Fibroblast of lung (primary cell): ENCODE measurements around the gene SRRM3. TPM values are rescaled to one million over a fixed set of nuclear protein-coding genes. Genes with fewer than 3 reads are reported as not detected.

ENCODE experiments used
- DNase-seq, 2 donors: peaks; one replicate each; pipeline versions ENCODE4 v3.0.0 to v3.0.0-alpha.2; 2010; ENCODE audit warnings: low read depth in 2 of 2
- H2AFZ ChIP-seq: 2 replicates; pipeline ENCODE4 v1.5.1; 2012; ENCODE audit warnings: low read length, control low read depth, inconsistent platforms
- H3K27ac ChIP-seq: 2 replicates; pipeline ENCODE4 v1.5.1; 2011; ENCODE audit warnings: low read length, control low read depth; ENCODE audit not compliant: insufficient read depth
- H3K27me3 ChIP-seq: 2 replicates; pipeline ENCODE4 v1.5.1; 2011; ENCODE audit warnings: mild to moderate bottlenecking, low read length; ENCODE audit not compliant: control insufficient read depth, insufficient read depth
- H3K36me3 ChIP-seq: 2 replicates; pipeline ENCODE4 v1.5.1; 2011; ENCODE audit warnings: low read length; ENCODE audit not compliant: control insufficient read depth, insufficient read depth
- H3K4me1 ChIP-seq: 2 replicates; pipeline ENCODE4 v1.5.1; 2011; ENCODE audit warnings: low read length; ENCODE audit not compliant: control insufficient read depth, insufficient read depth; ENCODE audit errors: extremely low read depth
- H3K4me2 ChIP-seq: 2 replicates; pipeline ENCODE4 v1.5.1; 2011; ENCODE audit warnings: low read length, control low read depth; ENCODE audit not compliant: insufficient read depth; ENCODE audit errors: extremely low read depth
- H3K4me3 ChIP-seq, 4 experiments: fragments of 200-600 bp in 1 of 4; sonication (generic) in 1 of 4; replicated peaks in 1 of 4; 2 replicates each; pipeline ENCODE4 v1.5.1; 2011 to 2016; ENCODE audit warnings: low read length in 4 of 4, low read depth in 3 of 4, mild to moderate bottlenecking in 3 of 4, control low read depth in 2 of 4, inconsistent platforms in 1 of 4, mixed read lengths in 1 of 4; ENCODE audit not compliant: insufficient read depth in 1 of 4; ENCODE audit errors: control extremely low read depth in 1 of 4
- H3K79me2 ChIP-seq: 2 replicates; pipeline ENCODE4 v1.5.1; 2012; ENCODE audit warnings: mild to moderate bottlenecking, low read length, inconsistent platforms; ENCODE audit not compliant: control insufficient read depth, insufficient read depth
- H3K9ac ChIP-seq: 2 replicates; pipeline ENCODE4 v1.5.1; 2011; ENCODE audit warnings: mild to moderate bottlenecking, low read length, control low read depth; ENCODE audit not compliant: insufficient read depth
- H3K9me3 ChIP-seq: 2 replicates; pipeline ENCODE4 v1.5.1; 2012; ENCODE audit warnings: low read depth, low read length; ENCODE audit not compliant: control insufficient read depth, insufficient read depth
- H4K20me1 ChIP-seq: 2 replicates; pipeline ENCODE4 v1.5.1; 2011; ENCODE audit warnings: low read length; ENCODE audit not compliant: control insufficient read depth, insufficient read depth; ENCODE audit errors: extremely low read depth
- EZH2 ChIP-seq: IDR thresholded peaks from 2 replicates; pipeline ENCODE4 v1.5.1; 2012; ENCODE audit warnings: low read length, control low read depth, mild to moderate bottlenecking; ENCODE audit errors: missing control alignments
- polyA plus RNA-seq, 2 donors: library from polyadenylated mRNA; depleted of rRNA in 1 of 2; stranded (reverse) in 1 of 2; unstranded in 1 of 2; fragments of >200 nt; gene quantifications; 2 replicates each; pipeline ENCODE4 v1.2.1, GENCODE V29; 2011 to 2012; ENCODE audit warnings: missing spikeins in 1 of 2
- total RNA-seq: library from RNA; depleted of rRNA; stranded (reverse); fragments of >200 nt; gene quantifications from 2 replicates; pipeline ENCODE4 v1.2.1, GENCODE V29; 2014
- TF ChIP-seq, protein P1 (sequence below), 2 donors: IDR thresholded peaks in 1 of 2; conservative IDR thresholded peaks in 1 of 2; 1 replicate in 1 of 2; 2 replicates in 1 of 2; pipeline ENCODE4 v1.5.1; 2011 to 2012; ENCODE audit warnings: low read length in 2 of 2, control low read depth in 1 of 2, inconsistent platforms in 1 of 2, low read depth in 1 of 2, mild to moderate bottlenecking in 1 of 2

SRRM3 gene
- total and polyA plus RNA-seq, 2 donors (not counting 1 experiment from before 2014, with no cell fraction given), result 0.40 to 1.7 TPM

DNA sequence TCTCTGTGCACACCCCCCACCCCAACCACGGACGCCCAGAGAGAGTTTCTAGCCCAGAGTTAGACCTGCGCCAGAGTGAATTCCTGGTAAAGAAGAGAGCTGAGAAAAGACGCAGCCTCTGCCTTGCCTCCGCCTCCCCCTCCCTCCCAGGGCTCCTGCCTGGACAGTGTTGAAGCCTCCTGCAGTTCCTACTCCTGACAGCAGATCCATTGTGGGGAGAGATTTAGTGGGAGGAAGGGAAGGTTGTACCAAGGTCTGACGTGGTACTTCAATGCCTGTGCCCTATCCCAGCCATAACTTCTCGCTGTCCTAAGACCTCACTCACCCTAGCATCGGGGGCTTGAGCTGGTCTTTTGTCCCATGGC is 952 bp downstream of the SRRM3 start:
- H4K20me1 ChIP-seq, result no peaks in the 10 kb centered on the region
- no peak overlapping the region for H3K27ac ChIP-seq
- no peaks in the 10 kb centered on the region for H3K36me3 ChIP-seq
- H3K9ac ChIP-seq, result no peak overlapping the region
- H3K4me3 ChIP-seq, result no peak overlapping the region
- H3K27me3 ChIP-seq, result peaks cover 2% of the 10 kb centered on the region
- no peaks in the 10 kb centered on the region for H3K9me3 ChIP-seq
- no peaks in the 10 kb centered on the region for H3K79me2 ChIP-seq
- no peak overlapping the region for H3K4me2 ChIP-seq
- TF ChIP-seq EZH2, result no peak
- TF ChIP-seq, protein P1, sequence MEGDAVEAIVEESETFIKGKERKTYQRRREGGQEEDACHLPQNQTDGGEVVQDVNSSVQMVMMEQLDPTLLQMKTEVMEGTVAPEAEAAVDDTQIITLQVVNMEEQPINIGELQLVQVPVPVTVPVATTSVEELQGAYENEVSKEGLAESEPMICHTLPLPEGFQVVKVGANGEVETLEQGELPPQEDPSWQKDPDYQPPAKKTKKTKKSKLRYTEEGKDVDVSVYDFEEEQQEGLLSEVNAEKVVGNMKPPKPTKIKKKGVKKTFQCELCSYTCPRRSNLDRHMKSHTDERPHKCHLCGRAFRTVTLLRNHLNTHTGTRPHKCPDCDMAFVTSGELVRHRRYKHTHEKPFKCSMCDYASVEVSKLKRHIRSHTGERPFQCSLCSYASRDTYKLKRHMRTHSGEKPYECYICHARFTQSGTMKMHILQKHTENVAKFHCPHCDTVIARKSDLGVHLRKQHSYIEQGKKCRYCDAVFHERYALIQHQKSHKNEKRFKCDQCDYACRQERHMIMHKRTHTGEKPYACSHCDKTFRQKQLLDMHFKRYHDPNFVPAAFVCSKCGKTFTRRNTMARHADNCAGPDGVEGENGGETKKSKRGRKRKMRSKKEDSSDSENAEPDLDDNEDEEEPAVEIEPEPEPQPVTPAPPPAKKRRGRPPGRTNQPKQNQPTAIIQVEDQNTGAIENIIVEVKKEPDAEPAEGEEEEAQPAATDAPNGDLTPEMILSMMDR (conservative IDR thresholded peaks at IDR 0.05 in 1 of 2, IDR thresholded peaks at IDR 0.05 in 1 of 2; ENCODE audit: low read depth in 1 of 2, low read length in 2 of 2), result no peak
- H3K4me1 ChIP-seq, result no peaks in the 10 kb centered on the region
- no peak overlapping the region for H2AFZ ChIP-seq
- DNase-seq, result no peak

DNA sequence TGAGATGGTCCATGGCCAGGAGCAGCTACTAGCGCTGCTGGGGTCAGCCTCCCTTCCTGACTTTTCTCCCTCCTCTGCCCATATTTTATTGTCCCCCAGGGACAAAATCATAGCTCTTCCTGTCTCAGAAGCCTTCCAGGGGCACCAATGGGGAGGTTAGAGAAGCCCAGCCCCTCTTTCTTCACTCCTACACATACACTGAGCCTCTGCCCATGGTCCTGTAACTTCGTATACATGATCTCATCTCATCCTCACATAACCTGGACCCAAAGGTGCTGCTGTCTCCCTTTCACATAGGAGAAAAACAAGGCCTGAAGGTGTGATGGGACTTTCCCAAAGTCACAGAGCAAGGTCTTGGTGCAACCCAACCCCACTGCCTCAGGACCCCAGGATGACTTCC is 2.5 kb downstream of the SRRM3 start:
- Histone ChIP-seq H3K79me2 (no peaks in the 10 kb centered on the region), H3K4me2 (no peak overlapping the region), H3K4me1 (no peaks in the 10 kb centered on the region), H3K27me3 (peaks cover 2% of the 10 kb centered on the region), H2AFZ (no peak overlapping the region), H4K20me1 (no peaks in the 10 kb centered on the region), H3K9ac (no peak overlapping the region), H3K36me3 (no peaks in the 10 kb centered on the region), H3K9me3 (no peaks in the 10 kb centered on the region), H3K27ac (no peak overlapping the region), H3K4me3 (no peak overlapping the region)
- DNase-seq, result no peak
- TF ChIP-seq EZH2, result no peak
- TF ChIP-seq, protein P1 (conservative IDR thresholded peaks at IDR 0.05 in 1 of 2, IDR thresholded peaks at IDR 0.05 in 1 of 2; ENCODE audit: low read depth in 1 of 2, low read length in 2 of 2), result no peak

DNA sequence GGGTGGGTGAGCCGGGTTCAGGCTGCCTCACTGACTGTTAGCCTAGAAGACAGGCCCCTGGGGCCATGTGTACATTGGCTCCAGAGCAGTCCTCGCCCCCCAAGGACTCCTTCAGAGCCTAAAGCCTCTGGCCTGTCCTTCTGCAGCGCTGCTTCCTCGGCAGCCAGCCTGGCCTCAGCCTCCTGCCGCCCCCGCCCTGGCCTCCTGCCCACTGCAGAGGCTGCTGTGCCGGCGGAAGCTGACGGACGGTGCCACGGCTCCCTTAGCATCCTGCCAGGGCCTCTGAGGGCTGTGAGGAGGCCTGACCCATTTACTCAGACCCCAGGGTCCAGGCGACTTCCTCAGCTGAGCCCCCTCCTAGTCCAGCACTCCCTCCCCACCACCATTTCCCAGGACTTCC is 4.9 kb downstream of the SRRM3 start:
- H3K27ac ChIP-seq, result no peak overlapping the region
- H3K9me3 ChIP-seq, result no peaks in the 10 kb centered on the region
- no peak overlapping the region for H3K9ac ChIP-seq
- TF ChIP-seq, protein P1 (conservative IDR thresholded peaks at IDR 0.05 in 1 of 2, IDR thresholded peaks at IDR 0.05 in 1 of 2; ENCODE audit: low read depth in 1 of 2, low read length in 2 of 2), result no peak
- TF ChIP-seq EZH2, result no peak
- no peaks in the 10 kb centered on the region for H4K20me1 ChIP-seq
- H3K36me3 ChIP-seq, result no peaks in the 10 kb centered on the region
- no peak overlapping the region for H3K4me2 ChIP-seq
- no peak overlapping the region for H2AFZ ChIP-seq
- H3K79me2 ChIP-seq, result no peaks in the 10 kb centered on the region
- no peak overlapping the region for H3K4me3 ChIP-seq
- no peaks in the 10 kb centered on the region for H3K4me1 ChIP-seq
- peak in 1 of 2 donors; percentile 36 for DNase-seq
- H3K27me3 ChIP-seq, result peaks cover 8% of the 10 kb centered on the region
